Ishikawa (cell line): ENCODE results near the gene TANC1.

Experiments
- CREB1 ChIP-seq: IDR thresholded peaks from 2 replicates; pipeline ENCODE4 v1.6.1; 2012; ENCODE audit warnings: low read depth
- TF ChIP-seq, protein P1 (sequence below): IDR thresholded peaks from 2 replicates; pipeline ENCODE4 v1.6.1; 2012

DNA sequence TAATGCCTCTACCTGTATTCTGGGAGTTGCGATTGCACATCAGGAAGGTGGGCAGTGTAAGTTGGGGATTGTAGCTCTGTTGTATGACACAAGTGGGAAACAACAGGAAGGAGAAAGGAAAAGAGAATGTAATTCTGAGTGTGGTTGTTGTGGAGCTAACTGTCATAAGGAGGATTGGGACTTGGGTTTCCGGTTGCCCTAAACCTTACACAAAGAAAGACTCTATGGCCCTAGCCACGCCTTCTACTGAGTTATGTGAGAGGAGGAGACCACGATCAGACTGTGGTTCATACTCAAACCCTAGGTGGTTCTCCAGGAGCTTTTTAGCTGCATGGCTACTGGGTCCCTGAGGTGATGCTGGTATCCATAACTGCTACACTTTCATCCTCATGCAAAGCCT is 86.5 kb downstream of the TANC1 start:
- TF ChIP-seq, protein P1, sequence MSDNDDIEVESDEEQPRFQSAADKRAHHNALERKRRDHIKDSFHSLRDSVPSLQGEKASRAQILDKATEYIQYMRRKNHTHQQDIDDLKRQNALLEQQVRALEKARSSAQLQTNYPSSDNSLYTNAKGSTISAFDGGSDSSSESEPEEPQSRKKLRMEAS = no peak
- TF ChIP-seq CREB1 = no peak
